Measurements from ENCODE around the gene PLA2G12A. TPM values are rescaled to one million over a fixed set of nuclear protein-coding genes. Genes with fewer than 3 reads are reported as not detected.

Gene PLA2G12A
- total RNA-seq, 1 experiment from 2014 or later = 37.9 TPM

GRCh38 chr4:109703664-109704361 is 26.1 kb downstream of the PLA2G12A start:
- no peak for TF ChIP-seq CBX3 (IDR thresholded peaks at IDR 0.05; ENCODE audit: low read depth)
- no peak for TF ChIP-seq RAD21 (IDR thresholded peaks at IDR 0.05; ENCODE audit: low read depth)
- no peak for TF ChIP-seq POLR2AphosphoS5 (IDR thresholded peaks at IDR 0.05; ENCODE audit: low read depth, low read length)
- TF ChIP-seq CTCF (IDR thresholded peaks at IDR 0.05 in 2 of 3, conservative IDR thresholded peaks at IDR 0.05 in 1 of 3; ENCODE audit: borderline replicate concordance in 1 of 3, insufficient read depth in 1 of 3, low read depth in 2 of 3, low read length in 2 of 3) = no peak
- TF ChIP-seq EZH2 (IDR thresholded peaks at IDR 0.05) = no peak
- TF ChIP-seq SP1 (IDR thresholded peaks at IDR 0.05; ENCODE audit: low read depth) = no peak
- no peak for TF ChIP-seq TCF7L2 (IDR thresholded peaks at IDR 0.05; ENCODE audit: borderline replicate concordance, extremely low read depth, insufficient read depth, insufficient read length)
- TF ChIP-seq, protein P1, sequence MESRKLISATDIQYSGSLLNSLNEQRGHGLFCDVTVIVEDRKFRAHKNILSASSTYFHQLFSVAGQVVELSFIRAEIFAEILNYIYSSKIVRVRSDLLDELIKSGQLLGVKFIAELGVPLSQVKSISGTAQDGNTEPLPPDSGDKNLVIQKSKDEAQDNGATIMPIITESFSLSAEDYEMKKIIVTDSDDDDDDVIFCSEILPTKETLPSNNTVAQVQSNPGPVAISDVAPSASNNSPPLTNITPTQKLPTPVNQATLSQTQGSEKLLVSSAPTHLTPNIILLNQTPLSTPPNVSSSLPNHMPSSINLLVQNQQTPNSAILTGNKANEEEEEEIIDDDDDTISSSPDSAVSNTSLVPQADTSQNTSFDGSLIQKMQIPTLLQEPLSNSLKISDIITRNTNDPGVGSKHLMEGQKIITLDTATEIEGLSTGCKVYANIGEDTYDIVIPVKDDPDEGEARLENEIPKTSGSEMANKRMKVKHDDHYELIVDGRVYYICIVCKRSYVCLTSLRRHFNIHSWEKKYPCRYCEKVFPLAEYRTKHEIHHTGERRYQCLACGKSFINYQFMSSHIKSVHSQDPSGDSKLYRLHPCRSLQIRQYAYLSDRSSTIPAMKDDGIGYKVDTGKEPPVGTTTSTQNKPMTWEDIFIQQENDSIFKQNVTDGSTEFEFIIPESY (IDR thresholded peaks at IDR 0.05; ENCODE audit: extremely low read depth, insufficient replicate concordance, low read length) = no peak
- TF ChIP-seq SIN3A (IDR thresholded peaks at IDR 0.05; ENCODE audit: low read depth) = no peak; the same call in 1 of the 2 replicates
- no peak for TF ChIP-seq ATF3 (IDR thresholded peaks at IDR 0.05)
- no peak for TF ChIP-seq JUND (IDR thresholded peaks at IDR 0.05)
- no peak for TF ChIP-seq FOSL1 (IDR thresholded peaks at IDR 0.05; ENCODE audit: low read depth)
- no peak for TF ChIP-seq YY1 (IDR thresholded peaks at IDR 0.05; ENCODE audit: extremely low read depth, insufficient replicate concordance, low read depth, low read length)
- TF ChIP-seq POLR2A (IDR thresholded peaks at IDR 0.05; ENCODE audit: borderline replicate concordance, extremely low read depth, insufficient read depth, insufficient read length) = no peak
- TF ChIP-seq, protein P2, sequence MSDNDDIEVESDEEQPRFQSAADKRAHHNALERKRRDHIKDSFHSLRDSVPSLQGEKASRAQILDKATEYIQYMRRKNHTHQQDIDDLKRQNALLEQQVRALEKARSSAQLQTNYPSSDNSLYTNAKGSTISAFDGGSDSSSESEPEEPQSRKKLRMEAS (IDR thresholded peaks at IDR 0.05) = no peak
- no peak for TF ChIP-seq EGR1 (IDR thresholded peaks at IDR 0.05; ENCODE audit: low read depth)
- POLR2A ChIA-PET = no interaction called here
- RAD21 ChIA-PET (ENCODE audit: low non-redundant PET in 1 of 2, low total read pairs in 2 of 2, uncharacterized antibody in 2 of 2, unreplicated experiment in 2 of 2) = interaction anchor here in 1 of 2 experiments (1.2 kb wide), 1 partner anchor 26 kb away, joined by 4 read pairs; the partner anchor contains the start of gene PLA2G12A
- Histone ChIP-seq H3K36me3 (ENCODE audit: control insufficient read depth in 1 of 2, insufficient read depth in 2 of 2, low read length in 2 of 2) (no peaks in the 10 kb centered on the region), H3K4me2 (ENCODE audit: low read length) (peak overlapping the region; percentile 84), H3K27me3 (ENCODE audit: insufficient read depth, low read length) (no peaks in the 10 kb centered on the region), H3K27ac (ENCODE audit: low read depth, low read length) (peak overlapping the region; percentile 74), H3K9me3 (ENCODE audit: control insufficient read depth in 1 of 2, insufficient read depth in 1 of 2, low read depth in 1 of 2, low read length in 2 of 2) (no peaks in the 10 kb centered on the region), H3K9me2 (ENCODE audit: insufficient read depth) (no peaks in the 10 kb centered on the region), H3K4me3 (replicated peaks in 1 of 2; ENCODE audit: low read depth in 1 of 2, low read length in 2 of 2) (peak overlapping the region; percentile 71 to 72), H3K4me1 (ENCODE audit: control insufficient read depth in 1 of 2, insufficient read depth in 2 of 2, low read length in 2 of 2) (peaks cover 13 to 21% of the 10 kb centered on the region in 2 experiments; a peak in 3 of 4 replicates), H4K20me1 (ENCODE audit: insufficient read depth) (no peaks in the 10 kb centered on the region), H3K9ac (ENCODE audit: low read length) (peak overlapping the region; percentile 65), H2AFZ (ENCODE audit: low read depth, low read length, poor library complexity, severe bottlenecking) (no peak overlapping the region), H3K79me2 (ENCODE audit: insufficient read depth, low read length) (no peaks in the 10 kb centered on the region)
- intact Hi-C loops (cut with micrococcal nuclease) = loop anchor here (5.0 to 10.0 kb wide), 4 partner anchors 98 to 279 kb away; partner anchors contain the start of genes CFI and GAR1
- CTCF ChIA-PET = interaction anchor here (1.1 to 1.9 kb wide), 4 partner anchors 100 to 276 kb away, joined by 4 to 10 read pairs (median 4); no protein-coding TSS in a partner anchor
- no peak for ATAC-seq
- no TSS peak for BruUV-seq (replicated peaks)
- no peak for DNase-seq (ENCODE audit: low read depth, low spot score)

All from HCT116 (cell line).